Limb (tissue), 2 donors: ENCODE data around the gene CDKN1A.
"Not testable (repeated sequence)": the region's sequence is repeated elsewhere in the genome, so short reads cannot be mapped to it uniquely, and the experiment has no call there.

Experiments
- DNase-seq, 2 donors: peaks; one replicate each; pipeline ENCODE4 v3.0.0-alpha.2; 2016; ENCODE audit errors: extremely low spot score in 2 of 2

CDKN1A gene

DNA sequence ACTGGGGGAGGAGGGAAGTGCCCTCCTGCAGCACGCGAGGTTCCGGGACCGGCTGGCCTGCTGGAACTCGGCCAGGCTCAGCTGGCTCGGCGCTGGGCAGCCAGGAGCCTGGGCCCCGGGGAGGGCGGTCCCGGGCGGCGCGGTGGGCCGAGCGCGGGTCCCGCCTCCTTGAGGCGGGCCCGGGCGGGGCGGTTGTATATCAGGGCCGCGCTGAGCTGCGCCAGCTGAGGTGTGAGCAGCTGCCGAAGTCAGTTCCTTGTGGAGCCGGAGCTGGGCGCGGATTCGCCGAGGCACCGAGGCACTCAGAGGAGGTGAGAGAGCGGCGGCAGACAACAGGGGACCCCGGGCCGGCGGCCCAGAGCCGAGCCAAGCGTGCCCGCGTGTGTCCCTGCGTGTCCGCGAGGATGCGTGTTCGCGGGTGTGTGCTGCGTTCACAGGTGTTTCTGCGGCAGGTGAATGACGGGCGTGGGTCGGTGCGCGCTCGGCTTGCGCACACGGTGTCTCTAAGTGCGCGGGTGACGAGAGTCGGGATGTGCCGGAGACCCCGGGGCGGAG is at the start of gene CDKN1A:
CDKN1A (plus strand) TSS at position 227 of the 555 bp plus-strand sequence. CDS start 5,388 bp downstream, outside the sequence.
- DNase-seq: peak; percentile 81 to 87

DNA sequence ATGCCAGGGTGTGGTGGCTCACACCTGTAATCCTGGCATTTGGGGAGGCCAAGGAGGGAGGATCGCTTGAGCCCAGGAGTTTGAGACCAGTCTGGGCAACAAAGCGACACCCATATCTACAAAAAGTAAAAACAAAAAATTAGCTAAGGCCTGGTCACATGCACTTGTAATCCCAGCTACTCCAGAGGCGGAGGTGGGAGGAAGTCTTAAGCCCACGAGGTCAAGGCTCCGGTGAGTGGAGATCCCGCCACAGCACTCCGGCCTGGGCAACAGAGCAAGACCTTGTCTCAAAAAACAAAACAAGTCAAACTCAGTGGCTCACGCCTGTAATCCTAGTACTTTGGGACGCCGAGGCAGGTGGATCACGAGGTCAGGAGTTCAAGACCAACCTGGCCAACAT is 48.7 kb upstream of the CDKN1A start:
- no peak for DNase-seq

DNA sequence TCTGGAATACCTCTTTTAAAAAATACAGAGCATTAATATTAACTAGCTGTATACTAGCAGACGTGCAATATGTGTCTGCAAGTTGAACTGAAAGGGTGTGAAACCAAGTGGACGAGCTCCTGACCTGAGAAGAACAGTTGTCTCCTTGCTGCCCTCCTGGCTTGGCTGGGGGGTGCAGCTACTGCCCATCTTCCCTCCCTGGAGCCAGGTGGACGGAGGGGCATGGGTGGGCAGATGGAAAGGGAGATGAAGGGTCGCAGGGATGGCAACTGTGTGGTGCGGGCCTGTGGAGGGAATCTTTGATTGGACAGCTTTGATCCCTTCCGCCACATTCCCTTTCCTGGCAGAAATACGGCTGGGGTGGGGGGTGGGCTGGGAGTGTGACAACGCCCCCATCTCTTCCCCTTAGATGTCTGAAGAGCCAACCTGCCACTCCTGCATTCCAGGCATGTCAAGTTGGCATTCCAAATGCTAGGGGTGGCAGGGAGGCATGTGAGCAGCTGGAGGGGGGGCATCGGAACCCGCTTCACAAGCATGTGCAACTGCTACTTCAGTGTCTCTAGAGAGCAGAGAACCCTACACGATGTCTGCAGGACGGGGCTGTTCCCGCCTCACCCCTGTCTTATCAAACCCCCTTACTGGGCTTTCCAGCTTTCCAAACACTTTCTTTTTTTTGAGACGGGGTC is 47.0 kb upstream of the CDKN1A start:
- DNase-seq: no peak

DNA sequence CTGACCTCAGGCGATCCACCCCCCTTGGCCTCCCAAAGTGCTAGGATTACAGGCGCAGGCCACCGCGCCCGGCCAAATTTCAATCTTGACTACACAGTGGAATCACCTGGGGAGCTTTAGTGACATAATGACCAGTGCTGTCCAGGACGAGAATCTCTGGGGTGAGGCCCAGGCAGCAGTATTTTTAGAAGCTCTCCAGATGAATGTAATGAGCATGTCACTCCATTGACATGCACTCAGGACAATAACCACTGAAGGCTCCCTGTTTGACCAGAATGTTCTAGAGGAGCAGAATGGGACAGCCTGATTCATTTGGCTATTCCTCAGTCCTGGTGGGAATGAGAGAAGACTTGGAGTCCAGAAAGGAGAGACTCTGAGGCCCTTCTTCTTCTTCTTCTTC is 45.1 kb upstream of the CDKN1A start:
- no peak for DNase-seq

DNA sequence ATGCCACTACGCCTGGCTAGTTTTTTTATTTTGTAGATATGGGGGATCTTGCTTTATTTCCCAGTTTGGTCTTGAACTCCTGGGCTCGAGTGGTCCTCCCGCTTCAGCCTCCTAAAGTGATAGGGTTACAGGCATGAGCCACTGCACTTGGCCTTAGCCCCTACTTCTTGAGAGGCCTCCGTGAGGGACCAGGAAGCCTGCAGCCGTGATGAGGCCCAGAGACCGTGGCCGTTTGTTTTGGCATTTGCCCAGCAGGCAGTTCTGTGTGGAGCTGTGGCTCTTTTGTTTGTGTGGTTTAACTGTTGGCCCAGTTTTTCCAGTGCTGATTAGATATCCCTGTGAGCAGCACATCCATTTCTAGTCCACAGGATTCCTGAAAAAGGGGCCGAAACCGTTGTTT is 44.6 kb upstream of the CDKN1A start:
- peak in 1 of 2 donors; percentile 58 for DNase-seq

DNA sequence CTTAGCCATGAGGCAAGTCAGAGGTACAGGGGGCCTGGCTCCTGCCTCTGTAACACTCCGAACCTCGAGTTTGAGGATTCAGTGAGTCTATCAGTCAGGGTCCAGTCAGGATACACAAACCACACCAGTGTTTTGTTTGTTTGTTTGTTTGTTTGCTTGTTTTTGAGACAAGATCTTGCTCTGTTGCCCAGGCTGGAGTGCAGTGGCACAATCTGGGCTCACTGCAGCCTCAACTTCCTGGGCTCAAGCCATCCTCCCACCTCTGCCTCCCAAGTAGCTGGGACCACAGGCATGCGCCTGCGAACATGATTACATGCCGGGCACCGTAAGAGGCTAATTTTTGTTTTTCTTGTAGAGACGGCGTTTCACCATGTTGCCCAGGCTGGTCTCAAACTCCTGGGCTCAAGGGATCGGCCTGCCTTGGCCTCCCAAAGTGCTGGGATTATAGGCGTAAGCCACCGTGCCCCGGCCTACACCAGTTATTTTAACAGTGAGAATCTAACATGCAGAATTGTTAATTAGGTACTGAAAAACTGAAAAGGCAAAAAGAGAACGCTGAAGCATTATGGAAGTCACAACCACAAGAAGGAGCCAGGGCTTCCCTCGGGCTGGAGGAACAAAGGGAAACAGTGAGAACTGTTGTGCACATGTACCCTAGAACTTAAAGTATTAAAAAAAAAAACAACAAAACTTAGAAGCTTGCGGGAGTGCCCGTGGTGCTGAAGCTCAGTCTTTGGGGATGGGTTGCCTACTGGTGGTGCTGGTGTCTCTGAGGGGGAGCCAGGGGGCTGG is 44.0 kb upstream of the CDKN1A start:
- no peak for DNase-seq

DNA sequence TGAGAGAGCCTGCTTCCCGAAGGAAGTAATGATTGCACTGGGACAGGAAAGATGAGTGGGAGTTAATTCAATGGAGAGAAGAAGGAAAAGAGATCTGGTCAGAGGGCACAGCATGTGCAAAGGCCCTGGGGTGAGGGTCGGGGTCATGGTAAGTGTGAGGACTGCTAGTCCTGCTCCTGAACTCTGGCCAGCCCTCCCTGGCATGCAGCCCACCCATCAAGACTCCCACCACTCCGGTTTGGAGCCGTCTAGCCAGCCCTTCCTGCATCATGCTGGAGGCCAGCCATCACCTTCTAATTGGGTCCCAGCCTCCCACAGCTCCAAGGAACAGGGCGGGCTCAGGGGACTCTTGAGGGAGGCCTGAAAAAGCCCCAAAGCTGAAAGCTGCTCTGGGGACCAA is 42.2 kb upstream of the CDKN1A start:
- no peak for DNase-seq

DNA sequence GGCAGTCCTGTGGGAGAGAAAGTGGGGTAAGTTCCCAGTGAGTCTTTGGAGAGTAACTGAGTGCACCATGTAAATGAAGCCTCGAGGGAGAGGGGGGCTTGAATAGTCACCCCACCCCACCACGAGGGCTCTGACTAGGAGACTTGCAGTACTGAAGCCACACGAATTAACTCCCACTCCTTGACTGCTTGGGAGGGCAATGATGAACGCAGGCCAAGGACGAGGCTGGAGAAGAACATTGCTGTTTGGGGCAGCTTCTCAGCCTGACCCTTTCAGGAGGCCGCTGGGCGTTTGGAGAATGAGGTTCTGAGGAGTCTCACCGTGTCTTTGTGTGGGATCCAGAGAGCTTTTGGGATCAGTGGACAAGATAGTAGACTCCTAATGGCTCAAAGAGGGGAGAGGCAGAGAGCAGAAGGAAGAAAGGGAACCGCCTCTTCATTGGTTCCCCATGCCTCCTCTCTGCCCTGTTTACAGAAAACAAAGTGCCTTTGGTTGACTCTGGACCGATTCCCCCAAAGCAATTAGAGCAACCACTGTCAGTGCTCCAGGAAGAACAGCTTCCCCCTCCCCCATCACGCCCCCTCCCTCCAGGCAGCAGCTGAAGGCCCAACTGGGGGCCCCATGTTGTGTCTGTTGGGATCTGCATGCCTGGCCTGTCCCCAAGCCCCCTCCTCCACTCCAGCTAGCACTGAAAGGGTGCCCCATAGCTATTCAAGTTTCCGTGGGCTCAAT is 41.7 kb upstream of the CDKN1A start:
- DNase-seq: no peak

DNA sequence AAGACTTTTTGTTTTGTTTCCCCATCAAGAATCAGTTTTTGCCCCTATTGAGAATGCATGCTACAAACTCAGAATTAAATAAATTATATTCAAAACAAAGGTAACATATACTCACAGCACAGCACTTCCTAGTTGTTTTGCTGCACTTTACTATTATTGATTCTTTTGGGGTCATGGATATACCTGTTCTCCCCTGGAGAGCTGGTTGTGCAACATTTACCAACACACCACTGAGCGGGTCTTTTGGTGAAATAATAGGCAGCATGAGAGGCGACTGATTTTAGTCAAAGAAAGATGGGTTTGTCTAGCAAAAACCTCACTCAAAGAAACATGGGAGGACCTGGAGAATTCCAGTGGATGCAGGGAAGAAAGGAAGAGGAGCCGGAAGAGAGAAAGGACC is 39.9 kb upstream of the CDKN1A start:
- no peak for DNase-seq

DNA sequence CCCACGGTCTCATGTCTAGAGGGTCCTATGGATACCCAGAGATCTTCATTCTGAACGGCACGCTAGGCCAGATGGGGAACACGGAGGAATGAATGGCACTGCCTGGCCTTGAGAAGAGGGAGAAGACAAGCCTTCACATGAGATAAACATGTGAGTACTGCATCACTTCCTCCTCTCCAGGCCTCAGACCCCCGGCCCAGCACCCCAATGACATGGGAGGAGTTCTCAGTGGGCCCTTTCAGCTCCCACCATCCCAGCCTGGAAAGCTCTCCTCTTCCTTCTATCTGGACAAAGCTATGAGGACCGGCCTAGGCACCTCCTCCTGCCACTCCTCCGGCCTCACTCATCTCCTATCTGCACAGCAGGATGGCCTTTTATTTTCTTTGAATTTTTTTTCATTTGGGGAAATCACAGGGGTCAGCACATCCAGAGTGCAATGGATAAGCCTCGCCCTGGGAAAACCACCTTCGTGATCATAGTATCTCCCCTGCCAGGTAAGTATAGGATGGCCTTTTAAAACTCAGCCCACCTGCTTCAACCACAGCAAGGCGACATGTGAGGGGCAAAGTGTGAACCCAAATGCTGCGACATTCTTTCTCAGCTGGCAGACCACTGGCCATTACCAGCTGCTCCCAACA is 39.2 kb upstream of the CDKN1A start:
- no peak for DNase-seq

DNA sequence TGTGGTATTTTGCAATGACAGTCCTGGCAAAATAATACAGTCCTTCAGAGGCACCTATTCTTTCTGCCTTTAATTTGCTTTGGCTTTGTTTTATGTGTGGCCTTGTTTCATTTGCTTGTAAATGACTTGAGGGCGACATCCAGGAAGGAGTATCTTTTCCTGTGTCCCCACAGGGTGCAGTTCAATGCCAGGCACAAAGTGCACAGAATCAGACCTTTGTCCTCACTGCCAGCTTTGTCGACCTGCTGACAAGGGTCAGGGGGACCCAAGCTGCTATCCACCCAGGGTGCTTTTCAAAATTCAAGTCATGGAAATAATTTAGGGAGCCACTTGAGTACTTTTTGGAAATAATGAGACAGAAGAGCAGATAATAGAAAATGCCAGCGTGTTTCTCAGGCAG is 37.0 kb upstream of the CDKN1A start:
- no peak for DNase-seq

DNA sequence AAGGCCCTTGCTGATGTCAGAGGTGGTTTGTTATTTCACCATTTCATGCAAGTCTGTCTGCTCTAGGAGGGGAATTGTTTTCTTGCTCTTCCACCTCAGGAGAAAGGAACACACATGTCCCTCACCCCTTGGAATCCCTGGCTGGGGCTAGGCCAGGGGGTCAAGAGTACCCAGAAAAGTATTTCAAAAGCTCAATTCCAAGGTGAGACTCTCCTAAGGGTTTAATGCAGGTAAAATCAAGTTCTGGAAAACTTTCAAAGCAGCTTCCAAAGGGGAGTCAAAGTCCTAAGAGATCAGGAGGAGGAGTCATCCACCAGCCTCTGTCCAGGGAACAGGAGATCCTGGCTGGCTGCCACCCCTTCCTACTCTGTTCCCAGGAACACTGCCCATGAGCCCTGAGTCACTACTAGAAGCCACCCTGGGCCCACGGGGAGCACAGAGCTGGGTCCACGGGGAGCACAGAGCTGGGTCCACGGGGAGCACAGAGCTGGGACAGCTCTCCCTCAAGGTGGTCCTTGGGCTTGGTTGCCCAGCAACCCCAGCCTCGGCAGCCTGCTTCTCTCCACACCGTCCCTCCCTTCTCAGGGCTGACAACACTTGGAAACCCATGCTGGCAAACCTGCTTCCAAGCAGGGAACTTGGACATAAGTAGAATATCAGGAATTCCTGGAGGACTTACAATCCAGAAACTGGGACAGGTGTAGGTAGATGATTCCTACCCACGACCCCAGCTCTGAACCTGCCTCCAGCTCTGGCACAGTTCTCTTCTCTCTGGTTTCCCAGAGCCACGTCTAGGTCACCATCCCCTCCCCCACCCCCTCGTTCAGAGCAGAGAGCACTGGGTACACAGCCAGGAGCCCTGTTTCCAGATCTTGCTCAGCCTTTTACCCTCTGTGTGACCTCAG is 35.3 kb upstream of the CDKN1A start:
- no peak for DNase-seq

DNA sequence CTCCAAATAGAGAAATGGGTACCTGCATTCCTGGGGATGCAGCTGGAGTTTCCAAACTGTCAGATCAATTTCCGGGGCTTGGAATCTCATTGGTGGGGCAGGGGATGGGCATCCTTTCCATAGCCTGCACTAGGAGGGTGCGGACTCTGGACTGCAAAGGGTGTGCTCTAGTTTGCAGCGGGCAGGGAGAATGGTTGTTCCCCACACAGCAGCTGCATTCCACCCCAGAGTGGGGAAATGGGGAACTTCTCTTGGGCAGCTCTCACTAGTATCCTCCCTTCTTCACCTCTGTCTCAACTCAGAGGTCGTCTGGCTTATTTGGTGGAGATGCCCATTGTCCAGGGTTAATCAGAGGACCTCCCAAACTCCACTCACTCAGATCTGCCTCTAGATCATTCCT is 34.5 kb upstream of the CDKN1A start:
- DNase-seq: no peak

DNA sequence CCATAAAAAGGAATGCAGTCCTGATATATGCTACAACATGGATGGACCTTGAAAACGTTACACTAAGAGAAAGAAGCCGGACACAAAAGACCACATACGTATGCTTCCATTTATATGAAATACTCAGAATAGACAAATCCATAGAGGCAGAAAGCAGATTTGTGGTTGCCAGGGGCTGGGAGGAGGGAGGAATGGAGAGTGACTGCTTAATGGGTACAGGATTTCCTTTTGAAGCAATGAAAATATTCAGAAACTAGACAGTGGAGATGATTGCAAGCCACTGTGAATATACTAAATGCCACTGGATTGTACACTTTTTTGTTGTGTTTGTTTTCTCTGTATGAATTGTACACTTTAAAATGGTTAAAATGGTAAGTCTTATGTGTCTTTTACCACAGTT is 29.4 kb upstream of the CDKN1A start:
- no peak for DNase-seq

DNA sequence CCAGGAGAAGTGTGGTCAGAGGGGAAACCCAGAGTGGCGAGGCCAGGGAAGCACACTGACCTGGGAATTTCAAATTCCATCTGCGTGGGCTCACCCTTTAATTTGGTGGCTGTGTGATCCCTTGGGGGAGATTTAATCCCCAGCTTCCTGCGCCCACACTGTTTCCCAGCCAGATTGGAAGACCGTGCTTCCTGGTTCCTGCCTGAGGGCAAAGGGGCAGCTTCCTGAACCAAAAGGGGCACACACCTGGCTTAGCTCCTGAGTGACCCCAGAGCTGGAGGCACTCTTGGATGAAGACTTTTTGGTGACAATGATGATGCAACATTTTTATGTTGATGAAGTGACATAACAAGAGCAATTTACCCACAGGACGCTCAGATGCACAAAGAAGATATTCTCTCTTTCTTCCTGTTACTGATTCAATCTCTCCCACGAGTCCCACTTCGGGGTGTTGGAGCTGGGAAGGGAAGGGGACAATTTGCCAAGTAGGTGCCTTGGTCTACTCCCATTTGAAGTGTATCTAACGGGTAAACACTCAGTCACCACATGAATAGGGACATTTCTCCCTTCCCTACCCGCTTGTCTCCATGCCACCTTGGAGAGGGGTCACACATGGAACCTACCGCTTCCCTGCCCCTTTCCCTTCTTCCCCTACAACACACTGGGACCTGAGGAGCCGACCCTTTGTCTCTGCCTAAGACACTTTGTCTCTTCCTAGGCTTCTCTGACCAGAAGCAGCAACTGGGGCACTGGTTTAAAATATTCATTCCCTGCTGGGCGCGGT is 28.6 kb upstream of the CDKN1A start:
- no peak for DNase-seq

DNA sequence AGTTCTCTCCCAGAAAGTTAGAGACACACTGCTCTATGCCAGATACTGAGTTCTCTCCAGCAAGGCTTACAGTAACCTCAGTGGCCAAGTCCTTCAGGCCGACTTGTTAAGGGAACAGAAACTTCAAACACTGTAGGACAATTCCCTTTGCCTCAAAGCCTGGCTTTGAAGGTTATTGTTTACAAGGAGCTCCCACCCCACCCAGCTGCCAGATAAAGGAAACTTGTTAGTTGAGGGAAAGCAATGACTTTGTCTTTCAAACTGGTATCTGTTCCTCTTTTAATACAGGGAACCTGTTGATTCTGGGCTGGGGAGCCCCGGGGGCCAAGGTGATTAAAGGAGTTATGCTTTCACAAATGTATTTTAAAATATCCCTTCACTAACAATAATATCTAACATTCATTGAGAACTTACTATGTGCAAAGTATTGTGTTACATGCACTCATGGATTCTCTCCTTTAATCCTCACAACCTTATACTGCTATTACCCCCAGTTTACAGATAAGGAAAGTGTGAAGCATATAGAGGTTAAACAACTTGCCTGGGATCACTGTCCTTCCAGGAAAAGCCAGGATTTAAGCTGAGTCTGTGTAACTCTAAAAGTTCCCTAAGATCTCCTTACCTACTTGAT is 27.6 kb upstream of the CDKN1A start:
- no peak for DNase-seq

DNA sequence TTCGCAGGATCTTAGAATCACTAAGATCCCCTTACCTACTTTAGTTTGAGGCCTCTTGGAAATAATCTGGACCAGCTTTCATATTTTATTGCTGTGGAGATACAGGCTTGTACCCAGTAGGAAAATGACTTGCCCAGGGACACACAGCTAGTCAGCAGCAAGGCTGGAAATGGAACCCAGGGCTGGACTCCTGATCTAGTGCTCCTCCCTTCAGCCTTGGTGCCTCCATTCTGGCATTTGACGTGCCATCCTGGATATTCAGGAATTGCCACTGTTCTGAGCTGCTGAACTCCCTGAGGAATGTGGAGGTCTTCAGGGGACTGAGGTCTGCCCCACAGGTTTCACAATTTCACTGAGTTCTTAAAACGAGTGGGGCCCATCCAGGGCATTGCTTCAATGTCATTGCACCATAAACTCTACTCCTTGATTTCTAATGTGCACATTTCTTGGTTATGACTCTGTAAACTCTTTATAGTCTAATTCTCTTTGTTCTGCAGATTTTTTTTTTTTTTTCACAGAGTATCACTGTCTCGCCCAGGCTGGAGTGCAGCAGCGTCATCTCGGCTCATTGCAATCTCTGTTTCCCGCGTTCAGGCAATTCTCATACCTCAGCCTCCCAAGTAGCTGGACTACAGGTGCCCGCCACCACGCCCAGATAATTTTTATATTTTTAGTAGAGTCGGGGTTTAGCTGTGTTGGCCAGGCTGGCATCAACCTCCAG is 26.7 kb upstream of the CDKN1A start:
- no peak for DNase-seq

DNA sequence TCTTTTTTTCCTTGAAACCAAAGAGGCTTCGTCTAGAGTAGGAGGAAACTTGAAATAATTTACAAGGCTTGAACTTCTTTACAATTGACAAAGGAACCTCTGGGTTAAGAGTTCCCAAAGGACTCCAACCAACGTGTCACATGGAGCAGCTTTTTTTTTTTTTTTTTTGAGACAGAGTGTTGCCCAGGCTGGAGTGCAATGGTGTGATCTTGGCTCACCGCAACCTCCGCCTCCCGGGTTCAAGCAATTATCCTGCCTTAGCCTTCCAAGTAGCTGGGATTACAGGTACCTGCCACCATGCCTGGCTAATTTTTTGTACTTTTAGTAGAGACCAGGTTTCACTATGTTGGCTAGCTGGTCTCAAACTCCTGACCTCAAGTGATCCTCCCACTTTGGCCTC is 24.0 kb upstream of the CDKN1A start:
- not testable (repeated sequence) for DNase-seq
